GM18867 (cell line): ENCODE results near the gene CPOX.

Experiments used
- ATAC-seq: cut with Tn5 transposase; IDR thresholded peaks from one replicate; pipeline ENCODE4 v1.9.1; 2021; ENCODE audit warnings: mild to moderate bottlenecking, moderate library complexity; ENCODE audit not compliant: unreplicated experiment

Gene CPOX

GRCh38 chr3:98541695-98542094 is 51.7 kb downstream of the CPOX start:
- no peak for ATAC-seq

GRCh38 chr3:98540346-98540745 is 53.1 kb downstream of the CPOX start:
- ATAC-seq = peak; percentile 59

GRCh38 chr3:98536456-98537017 is 56.9 kb downstream of the CPOX start:
- ATAC-seq = peak; percentile 68

GRCh38 chr3:98534734-98535133 is 58.7 kb downstream of the CPOX start:
- no peak for ATAC-seq

GRCh38 chr3:98534168-98534567 is 59.2 kb downstream of the CPOX start:
- no peak for ATAC-seq

GRCh38 chr3:98532709-98533571 is 60.5 kb downstream of the CPOX start:
- ATAC-seq = no peak

- ATAC-seq = peak; percentile 3
These were observed 61.2 kb downstream of the CPOX start for GRCh38 chr3:98532275-98532637.

GRCh38 chr3:98531622-98532274 is 61.7 kb downstream of the CPOX start, which contains the start of gene GPR15:
Gene GPR15 (plus strand): TSS chr3:98531978. CDS start chr3:98532034, 56 bp downstream.
- peak; percentile 37 for ATAC-seq

- peak; percentile 10 for ATAC-seq
These were observed 62.7 kb downstream of the CPOX start for GRCh38 chr3:98530676-98531075.

GRCh38 chr3:98529856-98530459 is 63.5 kb downstream of the CPOX start:
- ATAC-seq = no peak
